Activated naive CD4-positive, alpha-beta T cell treated with anti-CD3 and anti-CD28 coated beads, Interleukin-2, amount 10 ng/mL, durations not matched to agents 7 days and 5 days (primary cell): ENCODE measurements around the gene KRT10.

ENCODE experiments used
- CTCF ChIA-PET: fragments of 350-600 bp; sonication (Branson Sonifier 250); formaldehyde crosslinking; loops from one replicate; lab custom pipeline; 2021; ENCODE audit warnings: antibody characterized with exemption; lab: Charles Lee
- DNase-seq: peaks from one replicate; pipeline ENCODE4 v3.0.0-alpha.2; 2020
- H3K27ac Mint-ChIP-seq: one replicate; pipeline ENCODE4 v1.8.0; 2021; ENCODE audit warnings: mild to moderate bottlenecking, moderate library complexity, mixed read lengths
- H3K27me3 Mint-ChIP-seq: one replicate; pipeline ENCODE4 v1.8.0; 2021; ENCODE audit warnings: mild to moderate bottlenecking, mixed read lengths
- H3K36me3 Mint-ChIP-seq: one replicate; pipeline ENCODE4 v1.8.0; 2021; ENCODE audit warnings: mixed read lengths
- H3K4me1 Mint-ChIP-seq: one replicate; pipeline ENCODE4 v1.8.0; 2021; ENCODE audit warnings: mixed read lengths
- H3K4me3 Mint-ChIP-seq: one replicate; pipeline ENCODE4 v1.8.0; 2021; ENCODE audit warnings: mild to moderate bottlenecking, moderate library complexity, mixed read lengths
- H3K9me3 Mint-ChIP-seq: one replicate; pipeline ENCODE4 v1.8.0; 2021; ENCODE audit warnings: mixed read lengths

The KRT10 gene

DNA sequence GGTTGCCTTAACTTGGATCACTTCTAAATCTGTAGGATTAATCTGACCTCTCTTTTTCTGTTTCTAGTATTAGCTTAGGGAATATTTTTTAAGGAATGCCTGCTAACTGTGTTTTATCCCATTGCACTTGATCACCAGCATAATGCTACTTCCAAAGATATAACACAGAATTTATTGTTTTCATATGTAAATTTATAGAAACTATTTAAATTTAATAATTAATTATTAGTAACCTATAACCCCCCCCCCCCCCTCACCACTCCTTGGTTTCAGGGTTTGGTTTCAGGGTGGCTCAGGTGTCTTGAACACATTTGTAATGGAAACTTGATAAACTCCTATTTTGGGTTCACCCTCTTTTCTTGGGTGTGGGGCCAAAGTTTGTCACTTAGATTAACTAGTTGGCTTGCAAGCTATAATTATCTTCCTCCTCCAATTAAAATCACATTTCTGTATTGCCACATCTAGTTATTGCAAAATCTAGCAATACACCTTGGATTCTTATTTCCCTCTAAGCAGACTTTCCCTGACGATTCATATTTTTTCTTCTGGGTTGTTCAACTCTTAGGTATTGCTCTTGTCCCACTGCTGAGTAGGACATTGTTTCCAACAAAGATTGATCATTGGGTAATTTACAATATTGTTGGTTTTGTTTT is 26.3 kb upstream of the KRT10 start:
- no peak for DNase-seq
- CTCF ChIA-PET: no interaction called here
- Mint-ChIP-seq H3K36me3 (no peaks in the 10 kb centered on the region), H3K27me3 (peaks cover 19% of the 10 kb centered on the region), H3K9me3 (no peaks in the 10 kb centered on the region), H3K4me1 (no peaks in the 10 kb centered on the region), H3K4me3 (no peak overlapping the region), H3K27ac (no peak overlapping the region)

DNA sequence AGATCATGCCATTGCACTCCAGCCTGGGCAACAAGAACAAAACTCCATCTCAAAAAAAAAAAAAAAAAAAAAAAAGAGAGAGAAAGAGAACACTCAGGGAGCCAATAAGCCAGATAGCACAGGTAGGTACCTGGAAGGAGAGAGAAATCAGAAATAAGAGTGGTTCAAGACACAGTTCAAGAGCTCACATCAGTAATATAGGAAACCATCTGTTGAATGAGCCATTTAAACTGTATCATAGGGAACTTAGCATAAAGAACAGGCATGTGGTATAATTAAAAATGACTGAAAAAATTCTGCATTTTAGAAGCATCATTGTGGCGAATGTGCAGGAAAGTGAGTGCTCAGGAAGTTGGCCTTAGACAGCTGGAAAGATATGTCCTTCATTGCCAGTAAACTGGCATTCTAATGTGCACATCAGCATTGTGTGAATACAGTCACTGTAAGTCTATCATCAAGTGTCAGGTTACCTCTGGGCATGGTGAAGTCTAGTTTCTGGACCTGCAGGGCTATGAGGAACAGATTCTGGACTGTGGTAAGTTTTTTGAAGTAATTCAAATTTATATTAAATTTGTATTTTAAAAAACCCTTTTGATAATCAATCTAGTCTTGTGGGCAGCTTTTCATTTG is 24.2 kb upstream of the KRT10 start:
- H3K4me1 Mint-ChIP-seq: no peaks in the 10 kb centered on the region
- no peak overlapping the region for H3K4me3 Mint-ChIP-seq
- H3K27ac Mint-ChIP-seq: no peak overlapping the region
- H3K36me3 Mint-ChIP-seq: no peaks in the 10 kb centered on the region
- no peak for DNase-seq
- peaks cover 17% of the 10 kb centered on the region for H3K27me3 Mint-ChIP-seq
- no peaks in the 10 kb centered on the region for H3K9me3 Mint-ChIP-seq
- CTCF ChIA-PET: interaction anchor here (0.6 to 1.3 kb wide), 2 partner anchors 13 to 228 kb away, joined by 3 read pairs; no protein-coding TSS in a partner anchor

DNA sequence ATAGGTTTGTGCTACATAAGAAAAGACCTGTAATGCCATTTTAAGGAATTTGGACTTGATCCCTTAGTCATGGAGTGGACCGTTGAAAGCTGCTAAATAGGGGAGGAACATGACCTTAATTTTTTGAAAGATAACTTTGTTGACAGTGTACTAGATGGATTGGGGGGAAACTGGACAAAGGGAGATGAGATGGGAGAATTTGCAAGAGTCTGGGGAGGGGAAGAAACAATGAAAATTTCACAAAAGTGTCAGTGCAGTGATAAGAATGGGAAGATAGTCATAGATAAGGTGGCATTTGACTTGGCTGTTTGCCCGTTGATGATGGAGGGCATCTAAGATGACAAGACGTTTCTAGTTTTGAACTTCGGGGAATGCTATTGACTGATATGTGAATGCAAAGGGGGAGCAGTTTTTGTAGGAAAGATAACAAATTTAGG is 22.3 kb upstream of the KRT10 start:
- no peak overlapping the region for H3K4me3 Mint-ChIP-seq
- peaks cover 15% of the 10 kb centered on the region for H3K27me3 Mint-ChIP-seq
- CTCF ChIA-PET: no interaction called here
- no peaks in the 10 kb centered on the region for H3K36me3 Mint-ChIP-seq
- no peak overlapping the region for H3K27ac Mint-ChIP-seq
- H3K4me1 Mint-ChIP-seq: no peaks in the 10 kb centered on the region
- DNase-seq: no peak
- H3K9me3 Mint-ChIP-seq: no peaks in the 10 kb centered on the region

DNA sequence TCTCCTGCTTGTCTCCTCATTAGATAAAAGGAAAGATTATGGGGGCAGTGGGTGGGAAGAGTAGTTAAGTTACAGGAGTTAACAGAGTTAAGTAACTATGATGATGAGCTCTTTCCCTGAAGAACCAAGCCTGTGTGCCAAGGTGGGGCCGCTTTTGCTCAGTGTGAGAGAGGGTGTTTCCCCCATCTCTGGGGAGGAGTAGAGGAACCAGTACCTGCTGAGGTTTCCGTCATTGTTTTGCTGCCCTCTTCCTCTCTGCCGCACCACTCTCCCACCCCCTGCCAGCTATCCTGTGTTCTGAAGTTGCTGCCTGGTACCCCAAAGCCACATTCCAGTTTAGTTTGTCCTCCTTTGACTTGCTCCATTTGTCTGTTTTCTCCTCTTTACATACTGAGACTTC is 20.8 kb upstream of the KRT10 start:
- H3K4me1 Mint-ChIP-seq: no peaks in the 10 kb centered on the region
- no peak for DNase-seq
- CTCF ChIA-PET: interaction anchor here (0.7 to 1.2 kb wide), 2 partner anchors 13 to 15 kb away, joined by 3 to 4 read pairs; no protein-coding TSS in a partner anchor
- no peaks in the 10 kb centered on the region for H3K36me3 Mint-ChIP-seq
- H3K4me3 Mint-ChIP-seq: no peak overlapping the region
- no peak overlapping the region for H3K27ac Mint-ChIP-seq
- H3K27me3 Mint-ChIP-seq: peaks cover 15% of the 10 kb centered on the region
- no peaks in the 10 kb centered on the region for H3K9me3 Mint-ChIP-seq

DNA sequence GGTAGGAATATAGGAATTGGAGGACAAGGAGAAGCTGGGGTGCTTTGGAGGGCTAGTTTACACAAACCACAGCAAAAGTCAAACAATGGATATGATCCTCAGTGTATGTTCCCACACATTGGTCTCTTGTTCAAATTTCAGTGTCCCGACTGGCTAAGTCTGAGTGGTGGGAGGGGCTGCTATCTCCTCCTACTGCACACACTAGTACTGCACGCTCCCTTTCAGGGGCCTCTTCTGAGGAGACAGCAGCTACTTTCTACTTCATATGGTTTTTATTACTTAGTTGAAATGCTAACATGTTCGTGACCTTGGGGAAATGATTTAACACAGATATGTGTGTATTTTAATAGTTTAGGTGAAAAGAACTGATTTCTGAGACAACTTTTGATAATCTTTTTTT is 18.8 kb upstream of the KRT10 start:
- H3K4me3 Mint-ChIP-seq: no peak overlapping the region
- peaks cover 15% of the 10 kb centered on the region for H3K27me3 Mint-ChIP-seq
- H3K36me3 Mint-ChIP-seq: no peaks in the 10 kb centered on the region
- H3K4me1 Mint-ChIP-seq: no peaks in the 10 kb centered on the region
- H3K27ac Mint-ChIP-seq: no peak overlapping the region
- DNase-seq: no peak
- no peaks in the 10 kb centered on the region for H3K9me3 Mint-ChIP-seq
- CTCF ChIA-PET: no interaction called here

DNA sequence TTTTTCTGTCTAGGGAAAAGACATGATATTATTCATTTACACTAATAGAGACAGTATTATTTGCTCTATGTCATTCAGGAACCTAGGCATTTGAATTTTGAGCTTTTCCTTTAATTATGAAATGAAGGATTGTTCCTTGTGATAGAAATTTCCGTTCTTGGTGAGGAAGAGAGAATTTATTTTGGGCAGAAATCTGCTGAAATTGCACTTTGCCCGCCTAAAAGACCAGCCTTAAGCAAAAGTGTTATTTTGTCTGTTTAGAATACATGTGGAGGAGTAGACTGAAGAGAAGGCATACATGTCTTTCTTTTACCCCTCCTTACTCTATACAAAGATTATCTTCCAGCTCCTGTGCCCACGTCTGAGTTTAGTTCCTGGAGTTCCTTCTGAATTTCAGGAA is 16.8 kb upstream of the KRT10 start:
- Mint-ChIP-seq H3K9me3 (no peaks in the 10 kb centered on the region), H3K27ac (no peak overlapping the region), H3K27me3 (no peaks in the 10 kb centered on the region), H3K36me3 (no peaks in the 10 kb centered on the region), H3K4me1 (no peaks in the 10 kb centered on the region), H3K4me3 (no peak overlapping the region)
- no peak for DNase-seq
- CTCF ChIA-PET: no interaction called here

DNA sequence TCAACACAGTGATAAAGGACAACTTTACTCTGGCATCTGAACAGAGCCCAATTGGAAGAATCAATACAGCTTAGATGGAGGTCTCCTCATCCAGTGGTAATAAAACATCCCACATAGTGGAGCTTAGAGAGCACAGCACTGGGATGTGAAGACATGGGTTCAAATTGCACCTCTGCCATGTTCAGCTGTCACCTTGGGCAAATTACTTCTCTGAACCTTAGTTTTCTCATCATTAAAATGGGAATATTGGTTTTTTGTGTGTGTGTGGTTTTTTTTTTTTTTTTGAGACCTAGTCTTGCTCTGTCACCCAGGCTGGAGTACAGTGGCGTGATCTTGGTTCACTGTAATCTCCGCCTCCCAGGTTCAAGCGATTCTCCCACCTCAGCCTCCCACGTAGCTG is 13.6 kb upstream of the KRT10 start:
- H3K9me3 Mint-ChIP-seq: no peaks in the 10 kb centered on the region
- no peak overlapping the region for H3K27ac Mint-ChIP-seq
- no peaks in the 10 kb centered on the region for H3K36me3 Mint-ChIP-seq
- no peak overlapping the region for H3K4me3 Mint-ChIP-seq
- CTCF ChIA-PET: interaction anchor here (1.4 kb wide), 1 partner anchor 17 kb away, joined by 3 read pairs; no protein-coding TSS in a partner anchor
- no peak for DNase-seq
- H3K4me1 Mint-ChIP-seq: peaks cover 3% of the 10 kb centered on the region
- no peaks in the 10 kb centered on the region for H3K27me3 Mint-ChIP-seq

DNA sequence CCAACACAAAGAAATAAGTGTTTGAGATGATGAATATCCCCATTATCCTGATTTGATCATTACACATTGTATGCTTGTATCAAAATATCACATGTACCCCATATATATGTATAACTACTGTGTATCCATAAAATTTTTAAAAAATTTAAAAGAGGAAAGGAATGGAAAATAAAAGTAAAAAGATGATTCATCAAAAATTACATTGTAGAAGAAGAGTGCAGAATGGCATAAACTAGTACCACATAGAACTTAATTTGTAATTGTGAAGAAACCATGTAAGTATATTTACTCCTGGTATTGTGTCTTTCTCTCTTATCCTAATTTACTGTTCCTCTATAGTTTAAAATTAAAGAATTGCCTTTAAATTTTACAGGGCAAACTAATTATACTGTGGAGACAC is 11.5 kb upstream of the KRT10 start:
- Mint-ChIP-seq H3K9me3 (no peaks in the 10 kb centered on the region), H3K27me3 (no peaks in the 10 kb centered on the region), H3K27ac (no peak overlapping the region), H3K36me3 (peaks cover 2% of the 10 kb centered on the region), H3K4me3 (no peak overlapping the region), H3K4me1 (peaks cover 3% of the 10 kb centered on the region)
- no peak for DNase-seq
- CTCF ChIA-PET: no interaction called here

DNA sequence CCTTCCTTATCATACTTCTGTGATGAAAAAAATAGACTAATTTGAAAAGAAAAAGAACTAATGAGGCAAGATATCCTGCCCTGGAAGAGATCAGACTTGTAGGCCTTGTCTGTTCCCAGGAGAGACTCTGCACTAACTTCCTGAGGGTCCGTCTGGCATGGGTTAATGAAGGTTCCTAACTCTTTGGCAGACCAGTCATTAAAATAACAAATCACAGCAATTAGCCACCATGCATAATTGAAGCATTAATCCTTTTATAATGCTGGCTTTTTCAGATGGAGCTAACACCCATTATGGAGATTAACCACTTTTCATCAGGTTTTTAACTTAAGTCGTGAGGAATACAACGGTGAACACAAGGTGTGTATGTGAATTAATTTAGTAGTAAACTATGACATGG is 10.4 kb upstream of the KRT10 start:
- no peaks in the 10 kb centered on the region for H3K27me3 Mint-ChIP-seq
- no peak for DNase-seq
- peaks cover 2% of the 10 kb centered on the region for H3K36me3 Mint-ChIP-seq
- no peak overlapping the region for H3K27ac Mint-ChIP-seq
- H3K9me3 Mint-ChIP-seq: no peaks in the 10 kb centered on the region
- CTCF ChIA-PET: no interaction called here
- H3K4me3 Mint-ChIP-seq: no peak overlapping the region
- H3K4me1 Mint-ChIP-seq: peaks cover 6% of the 10 kb centered on the region

DNA sequence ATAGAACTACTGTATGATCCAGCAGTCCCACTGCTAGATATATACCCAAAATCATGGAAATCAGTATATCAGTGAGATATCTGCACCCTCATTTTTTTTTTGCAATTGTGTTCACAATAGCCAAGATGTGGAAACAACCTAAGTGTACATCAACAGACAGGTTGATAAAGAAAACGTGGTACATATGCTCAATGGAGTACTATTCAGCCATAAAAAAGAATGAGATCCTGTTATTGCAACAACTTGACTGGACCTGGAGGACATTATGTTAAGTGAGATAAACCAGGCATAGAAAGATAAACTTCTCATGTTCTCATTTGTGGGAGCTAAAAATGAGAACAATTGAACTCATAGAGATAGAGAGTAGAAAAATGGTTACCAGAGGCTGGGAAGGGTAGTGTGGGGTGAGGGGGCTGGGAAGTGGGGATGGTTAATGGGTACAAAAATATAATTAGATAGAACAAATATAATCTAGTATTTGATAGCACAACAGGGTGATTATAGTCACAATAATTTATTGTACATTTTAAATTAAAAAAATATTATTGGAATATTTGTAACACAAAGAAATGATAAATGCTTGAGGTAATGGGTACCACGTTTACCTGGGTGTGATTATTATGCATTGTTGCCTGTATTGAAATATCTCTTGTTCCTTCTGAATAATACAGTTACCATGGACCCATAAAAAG is 7.8 kb upstream of the KRT10 start:
- H3K4me3 Mint-ChIP-seq: no peak overlapping the region
- no peak for DNase-seq
- H3K27me3 Mint-ChIP-seq: no peaks in the 10 kb centered on the region
- CTCF ChIA-PET: no interaction called here
- H3K36me3 Mint-ChIP-seq: peaks cover 2% of the 10 kb centered on the region
- H3K9me3 Mint-ChIP-seq: no peaks in the 10 kb centered on the region
- H3K4me1 Mint-ChIP-seq: peaks cover 12% of the 10 kb centered on the region
- no peak overlapping the region for H3K27ac Mint-ChIP-seq

DNA sequence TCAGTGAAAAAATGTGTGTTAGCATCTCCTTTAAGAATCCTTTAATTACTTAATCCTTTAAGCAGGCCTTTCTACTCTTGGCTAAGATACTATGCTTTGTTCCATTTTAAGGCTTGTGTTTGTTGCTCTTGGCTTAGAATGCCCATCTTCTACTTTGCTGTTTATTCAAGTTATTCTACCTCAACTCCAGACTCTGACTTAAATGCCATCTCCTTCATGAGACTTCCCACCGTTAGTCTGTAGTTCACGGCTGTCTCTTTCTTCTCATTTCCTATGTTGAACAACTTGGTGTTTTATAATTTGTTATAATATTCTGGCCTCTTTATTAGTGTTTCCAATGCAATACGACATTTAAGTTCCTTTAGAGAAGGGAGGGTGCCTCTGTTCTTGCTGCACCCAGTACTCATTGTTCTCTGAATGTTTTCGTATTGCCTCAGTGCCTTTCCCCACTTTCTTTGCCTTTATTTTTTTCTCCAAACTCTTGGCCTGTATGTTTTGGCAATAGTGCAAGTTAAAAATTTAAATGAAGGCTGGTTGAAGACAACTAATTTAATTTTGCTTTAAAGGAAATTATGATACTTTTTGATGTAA is 6.1 kb upstream of the KRT10 start:
- CTCF ChIA-PET: interaction anchor here (0.7 to 1.1 kb wide), 2 partner anchors 15 to 834 kb away, joined by 3 to 4 read pairs; no protein-coding TSS in a partner anchor
- Mint-ChIP-seq H3K27ac (no peak overlapping the region), H3K9me3 (no peaks in the 10 kb centered on the region), H3K4me1 (peaks cover 15% of the 10 kb centered on the region), H3K36me3 (peaks cover 2% of the 10 kb centered on the region), H3K27me3 (no peaks in the 10 kb centered on the region), H3K4me3 (no peak overlapping the region)
- no peak for DNase-seq

DNA sequence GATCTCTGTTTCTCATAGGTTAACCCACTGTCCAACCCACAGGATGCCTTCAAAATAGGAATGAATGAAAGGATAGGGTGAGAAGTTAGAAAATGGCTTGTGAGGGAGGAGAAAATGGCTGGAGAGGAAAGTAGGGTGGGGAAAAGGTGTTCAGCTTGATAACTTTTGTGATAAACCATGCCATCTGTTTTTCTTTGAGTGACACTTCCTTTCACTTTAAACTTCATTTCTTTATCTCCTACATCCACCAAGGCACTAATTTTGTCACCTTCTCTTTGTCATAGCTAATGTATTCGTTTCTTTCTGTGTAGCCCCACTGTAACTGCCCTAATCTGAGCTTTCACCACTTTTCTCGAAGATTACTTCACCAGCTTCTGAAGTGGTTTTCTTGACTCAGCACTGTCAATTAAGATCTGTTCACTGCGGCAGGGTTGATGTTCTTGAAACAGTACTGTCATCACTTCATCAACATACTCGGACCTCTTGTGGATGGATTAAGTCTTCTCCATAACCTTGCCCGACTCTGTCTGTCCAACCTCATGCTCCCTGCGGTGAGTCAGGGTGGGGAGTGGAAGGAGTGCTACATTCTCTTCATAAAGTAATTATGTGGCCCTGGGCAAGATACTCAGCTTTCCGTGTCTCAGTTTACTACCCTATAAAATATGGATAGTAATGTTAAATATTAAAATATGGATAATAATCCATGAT is 5.5 kb upstream of the KRT10 start:
- Mint-ChIP-seq H3K9me3 (no peaks in the 10 kb centered on the region), H3K4me3 (no peak overlapping the region), H3K27me3 (no peaks in the 10 kb centered on the region), H3K36me3 (peaks cover 2% of the 10 kb centered on the region), H3K27ac (no peak overlapping the region), H3K4me1 (peaks cover 12% of the 10 kb centered on the region)
- CTCF ChIA-PET: interaction anchor here (0.7 to 1.1 kb wide), 2 partner anchors 16 to 835 kb away, joined by 3 to 4 read pairs; no protein-coding TSS in a partner anchor
- no peak for DNase-seq

DNA sequence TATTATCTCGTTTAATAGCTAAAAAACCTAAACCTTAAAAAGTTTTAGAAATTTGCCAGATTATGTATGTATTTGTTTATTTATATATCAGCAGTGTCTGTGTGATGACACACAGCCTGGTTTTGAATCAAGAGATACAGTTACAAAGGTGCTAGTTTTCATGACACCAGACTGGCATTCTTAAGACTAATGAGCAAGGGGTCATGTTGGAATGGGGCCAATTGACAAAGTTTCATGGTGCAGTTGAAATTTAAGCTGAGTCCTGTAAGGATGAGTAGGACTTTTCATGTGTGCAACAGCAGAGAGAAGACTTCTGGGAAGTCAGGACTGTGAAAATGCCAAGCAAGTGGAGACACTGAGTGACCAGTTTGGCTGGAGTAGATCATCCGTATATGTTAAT is 3.2 kb upstream of the KRT10 start:
- CTCF ChIA-PET: interaction anchor here (0.7 kb wide), 1 partner anchor 38 kb away, joined by 3 read pairs; no protein-coding TSS in a partner anchor
- H3K4me1 Mint-ChIP-seq: peaks cover 13% of the 10 kb centered on the region
- peaks cover 3% of the 10 kb centered on the region for H3K36me3 Mint-ChIP-seq

More for the DNA sequence above, 3.2 kb upstream of the KRT10 start:
- H3K27ac Mint-ChIP-seq: no peak overlapping the region
- no peak for DNase-seq
- no peaks in the 10 kb centered on the region for H3K9me3 Mint-ChIP-seq
- H3K4me3 Mint-ChIP-seq: no peak overlapping the region
- H3K27me3 Mint-ChIP-seq: peaks cover 6% of the 10 kb centered on the region
